Choroid plexus epithelial cell (primary cell): ENCODE results near the gene SPECC1.

Experiments
- DNase-seq: peaks from one replicate; pipeline ENCODE4 v3.0.0-alpha.2; 2010; ENCODE audit warnings: low read depth
- H3K4me3 ChIP-seq: 2 replicates; pipeline ENCODE4 v1.5.1; 2011; ENCODE audit warnings: low read depth, mild to moderate bottlenecking, control low read depth, low read length, moderate library complexity
- CTCF ChIP-seq: conservative IDR thresholded peaks from 2 replicates; pipeline ENCODE4 v1.5.1; 2011; ENCODE audit warnings: low read depth, mild to moderate bottlenecking, control low read depth, inconsistent platforms, low read length, moderate library complexity

SPECC1 gene

GRCh38 chr17:20092261-20092867, 83.2 kb downstream of the SPECC1 start:
- no peak overlapping the region for H3K4me3 ChIP-seq
- DNase-seq, result peak; percentile 30
- TF ChIP-seq CTCF, result no peak

- TF ChIP-seq CTCF, result no peak
- DNase-seq, result peak; percentile 35
- H3K4me3 ChIP-seq, result no peak overlapping the region
Observed at GRCh38 chr17:20092973-20093626, 83.9 kb downstream of the SPECC1 start.

GRCh38 chr17:20094777-20095176, 85.6 kb downstream of the SPECC1 start:
- no peak for TF ChIP-seq CTCF
- no peak overlapping the region for H3K4me3 ChIP-seq
- DNase-seq, result no peak

GRCh38 chr17:20095336-20096080, 86.3 kb downstream of the SPECC1 start:
- peak; percentile 41 for TF ChIP-seq CTCF
- H3K4me3 ChIP-seq, result no peak overlapping the region
- peak; percentile 35 for DNase-seq

GRCh38 chr17:20096430-20096829, 87.3 kb downstream of the SPECC1 start:
- DNase-seq, result no peak
- H3K4me3 ChIP-seq, result no peak overlapping the region
- no peak for TF ChIP-seq CTCF

GRCh38 chr17:20097330-20097729, 88.2 kb downstream of the SPECC1 start:
- no peak overlapping the region for H3K4me3 ChIP-seq
- TF ChIP-seq CTCF, result no peak
- no peak for DNase-seq
